ENCODE results near the gene OXNAD1. TPM values are rescaled to one million over a fixed set of nuclear protein-coding genes. Genes with fewer than 3 reads are reported as not detected.

Gene OXNAD1
- total and polyA plus RNA-seq, 9 donors = 4.0 to 16.3 (median 11.5) TPM

DNA sequence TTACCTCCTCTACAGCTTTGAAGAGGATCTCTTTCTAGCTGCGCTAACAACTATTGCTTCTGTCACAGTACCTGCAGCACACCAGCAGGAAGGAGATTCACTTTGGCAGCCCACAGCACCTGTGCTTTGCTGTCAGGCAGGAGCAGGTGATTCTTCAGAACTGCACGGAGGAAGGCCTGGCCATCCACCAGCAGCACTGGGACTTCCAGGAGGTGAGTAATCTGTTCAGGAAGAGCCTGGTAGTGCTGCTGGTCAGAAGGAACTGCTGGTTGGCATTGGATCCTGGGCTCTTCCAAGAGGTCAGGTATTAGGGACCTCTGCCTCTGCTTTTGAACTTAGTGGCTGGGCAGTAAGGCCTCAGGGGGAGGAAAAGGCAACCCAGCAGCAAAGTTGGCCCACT lies 42.5 kb upstream of the OXNAD1 start:
- TF ChIP-seq, protein P1, sequence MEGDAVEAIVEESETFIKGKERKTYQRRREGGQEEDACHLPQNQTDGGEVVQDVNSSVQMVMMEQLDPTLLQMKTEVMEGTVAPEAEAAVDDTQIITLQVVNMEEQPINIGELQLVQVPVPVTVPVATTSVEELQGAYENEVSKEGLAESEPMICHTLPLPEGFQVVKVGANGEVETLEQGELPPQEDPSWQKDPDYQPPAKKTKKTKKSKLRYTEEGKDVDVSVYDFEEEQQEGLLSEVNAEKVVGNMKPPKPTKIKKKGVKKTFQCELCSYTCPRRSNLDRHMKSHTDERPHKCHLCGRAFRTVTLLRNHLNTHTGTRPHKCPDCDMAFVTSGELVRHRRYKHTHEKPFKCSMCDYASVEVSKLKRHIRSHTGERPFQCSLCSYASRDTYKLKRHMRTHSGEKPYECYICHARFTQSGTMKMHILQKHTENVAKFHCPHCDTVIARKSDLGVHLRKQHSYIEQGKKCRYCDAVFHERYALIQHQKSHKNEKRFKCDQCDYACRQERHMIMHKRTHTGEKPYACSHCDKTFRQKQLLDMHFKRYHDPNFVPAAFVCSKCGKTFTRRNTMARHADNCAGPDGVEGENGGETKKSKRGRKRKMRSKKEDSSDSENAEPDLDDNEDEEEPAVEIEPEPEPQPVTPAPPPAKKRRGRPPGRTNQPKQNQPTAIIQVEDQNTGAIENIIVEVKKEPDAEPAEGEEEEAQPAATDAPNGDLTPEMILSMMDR (IDR thresholded peaks at IDR 0.05) = no peak
- TF ChIP-seq POLR2A (IDR thresholded peaks at IDR 0.05) (no peak), EP300 (IDR thresholded peaks at IDR 0.05) (no peak)
- 94 to 97% (median 96%) methylated on average over 2 of the region's 2 CpGs for WGBS, 3 donors
- Histone ChIP-seq H3K4me1 (ENCODE audit: insufficient read depth) (peaks cover 1% of the 10 kb centered on the region), H3K9me3 (no peaks in the 10 kb centered on the region), H3K27me3 (no peaks in the 10 kb centered on the region), H3K27ac (no peak overlapping the region), H3K36me3 (no peaks in the 10 kb centered on the region), H3K4me3 (no peak overlapping the region)
- intact Hi-C loops (cut with DNase I) = no loop called here
- DNase-seq = no peak

DNA sequence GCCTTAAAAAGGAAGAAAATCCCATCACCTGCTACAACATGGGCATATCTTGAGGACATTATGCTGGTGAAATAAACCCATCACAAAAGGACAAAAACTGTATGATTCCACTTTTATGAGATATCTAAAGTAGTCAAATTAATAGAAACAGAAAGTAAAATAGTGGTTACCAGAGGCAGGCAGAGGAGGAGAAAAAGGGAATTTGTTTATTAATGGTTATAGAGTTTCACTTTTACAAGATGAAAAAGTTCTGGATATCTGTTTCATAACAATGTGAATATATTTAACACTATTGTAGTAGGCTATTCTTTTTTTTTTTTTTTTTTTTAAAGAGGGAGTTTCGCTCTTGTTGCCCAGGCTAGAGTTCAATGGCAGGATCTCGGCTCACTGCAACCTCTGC lies 40.7 kb upstream of the OXNAD1 start:
- Histone ChIP-seq H3K4me3 (no peak overlapping the region), H3K4me1 (ENCODE audit: insufficient read depth) (peaks cover 1% of the 10 kb centered on the region), H3K9me3 (no peaks in the 10 kb centered on the region), H3K27me3 (no peaks in the 10 kb centered on the region), H3K36me3 (no peaks in the 10 kb centered on the region), H3K27ac (no peak overlapping the region)
- 22 to 50% (median 23%) methylated on average over 2 of the region's 2 CpGs for WGBS, 3 donors
- TF ChIP-seq, protein P1 (IDR thresholded peaks at IDR 0.05) = no peak
- TF ChIP-seq EP300 (IDR thresholded peaks at IDR 0.05) (no peak), POLR2A (IDR thresholded peaks at IDR 0.05) (no peak)
- DNase-seq = no peak
- intact Hi-C loops (cut with DNase I) = no loop called here

DNA sequence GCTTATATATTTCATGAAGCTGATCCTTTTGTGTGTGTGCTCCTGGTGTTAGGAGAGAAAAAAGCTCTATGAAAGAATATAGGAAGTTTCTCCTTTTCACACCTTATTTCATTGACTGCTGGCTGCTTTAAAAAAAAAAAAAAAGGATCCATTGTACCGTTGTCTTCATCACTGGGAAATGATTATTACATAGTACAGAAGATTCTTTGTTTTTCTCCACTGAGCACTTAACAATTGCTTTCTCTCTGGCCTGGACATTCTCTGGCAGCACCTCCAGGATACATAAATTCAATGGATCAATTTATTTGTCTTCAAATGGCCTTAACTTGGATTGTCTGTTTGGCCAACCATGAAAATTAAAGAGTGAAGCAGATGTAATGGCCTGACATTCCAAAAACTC lies 37.4 kb upstream of the OXNAD1 start:
- Histone ChIP-seq H3K27me3 (no peaks in the 10 kb centered on the region), H3K27ac (no peak overlapping the region), H3K9me3 (no peaks in the 10 kb centered on the region), H3K4me1 (ENCODE audit: insufficient read depth) (peaks cover 1% of the 10 kb centered on the region), H3K4me3 (no peak overlapping the region), H3K36me3 (no peaks in the 10 kb centered on the region)
- TF ChIP-seq, protein P1 (IDR thresholded peaks at IDR 0.05) = no peak
- no peak for DNase-seq
- 58 to 81% (median 60%) methylated on average over 1 of the region's 1 CpG for WGBS, 3 donors
- intact Hi-C loops (cut with DNase I) = no loop called here

DNA sequence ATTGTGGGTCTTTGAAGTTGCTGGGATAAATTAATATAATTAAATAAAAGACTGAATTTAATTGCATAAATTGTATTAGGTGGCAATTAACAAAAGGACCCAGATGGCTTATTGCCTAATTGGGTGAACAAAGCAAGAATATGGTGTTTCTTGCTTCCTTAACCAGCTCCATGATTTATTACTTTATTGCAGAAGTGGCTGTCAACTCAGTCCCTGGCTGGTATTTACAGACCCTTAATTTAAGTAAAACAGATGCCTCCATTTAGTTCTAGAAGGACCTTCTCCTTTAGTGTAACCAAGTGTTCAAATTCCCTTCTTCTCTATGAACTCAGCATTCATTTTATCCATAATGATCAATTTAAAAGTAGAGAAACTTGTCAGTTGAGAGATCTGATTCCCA lies 35.3 kb upstream of the OXNAD1 start:
- no peak for DNase-seq
- no peaks in the 10 kb centered on the region for H3K9me3 ChIP-seq
- no peaks in the 10 kb centered on the region for H3K27me3 ChIP-seq
- no peaks in the 10 kb centered on the region for H3K4me1 ChIP-seq (ENCODE audit: insufficient read depth)
- H3K36me3 ChIP-seq = no peaks in the 10 kb centered on the region
- intact Hi-C loops (cut with DNase I) = no loop called here
- TF ChIP-seq POLR2A (IDR thresholded peaks at IDR 0.05) (no peak), EP300 (IDR thresholded peaks at IDR 0.05) (no peak)
- TF ChIP-seq, protein P1 (IDR thresholded peaks at IDR 0.05) = no peak
- no peak overlapping the region for H3K27ac ChIP-seq
- H3K4me3 ChIP-seq = no peak overlapping the region

DNA sequence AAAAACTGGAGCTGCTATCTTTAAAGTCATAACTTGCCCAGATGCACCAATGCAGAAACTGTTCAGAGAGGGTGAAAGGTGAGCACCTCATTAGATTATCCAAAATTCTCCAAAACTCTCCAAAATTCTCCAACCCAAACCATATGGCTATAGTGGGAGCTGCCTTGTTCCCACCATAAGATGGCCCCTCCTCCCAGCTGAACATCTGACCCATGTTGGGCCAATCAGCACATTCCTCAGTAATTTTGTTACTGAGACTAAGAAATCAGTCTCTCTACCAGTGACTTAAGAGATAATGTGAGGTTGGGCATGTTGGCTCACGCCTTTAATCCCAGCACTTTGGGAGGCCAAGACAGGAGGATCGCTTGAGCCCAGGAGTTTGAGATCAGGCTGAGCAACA lies 33.0 kb upstream of the OXNAD1 start:
- no peak overlapping the region for H3K4me3 ChIP-seq
- intact Hi-C loops (cut with DNase I) = no loop called here
- no peaks in the 10 kb centered on the region for H3K4me1 ChIP-seq (ENCODE audit: insufficient read depth)
- H3K27me3 ChIP-seq = no peaks in the 10 kb centered on the region
- TF ChIP-seq, protein P1 (IDR thresholded peaks at IDR 0.05) = no peak
- no peak for TF ChIP-seq EP300 (IDR thresholded peaks at IDR 0.05)
- TF ChIP-seq POLR2A (IDR thresholded peaks at IDR 0.05) = no peak
- no peaks in the 10 kb centered on the region for H3K9me3 ChIP-seq
- no peak for DNase-seq
- no peak overlapping the region for H3K27ac ChIP-seq
- no peaks in the 10 kb centered on the region for H3K36me3 ChIP-seq
- 96 to 99% (median 96%) methylated on average over 2 of the region's 2 CpGs for WGBS, 3 donors
